ENCODE measurements around the gene PF4V1.

- TF ChIP-seq CTCF (IDR thresholded peaks at IDR 0.05), result no peak
- no peak for TF ChIP-seq POLR2A (IDR thresholded peaks at IDR 0.05)
Measured at GRCh38 chr4:73816814-73817213, 36.3 kb upstream of the PF4V1 start.
